Measurements from ENCODE around the gene SLC13A1.
A peak's percentile ranks its signal among the peaks of the same experiment; 100 is the strongest.

Gene SLC13A1, protein sequence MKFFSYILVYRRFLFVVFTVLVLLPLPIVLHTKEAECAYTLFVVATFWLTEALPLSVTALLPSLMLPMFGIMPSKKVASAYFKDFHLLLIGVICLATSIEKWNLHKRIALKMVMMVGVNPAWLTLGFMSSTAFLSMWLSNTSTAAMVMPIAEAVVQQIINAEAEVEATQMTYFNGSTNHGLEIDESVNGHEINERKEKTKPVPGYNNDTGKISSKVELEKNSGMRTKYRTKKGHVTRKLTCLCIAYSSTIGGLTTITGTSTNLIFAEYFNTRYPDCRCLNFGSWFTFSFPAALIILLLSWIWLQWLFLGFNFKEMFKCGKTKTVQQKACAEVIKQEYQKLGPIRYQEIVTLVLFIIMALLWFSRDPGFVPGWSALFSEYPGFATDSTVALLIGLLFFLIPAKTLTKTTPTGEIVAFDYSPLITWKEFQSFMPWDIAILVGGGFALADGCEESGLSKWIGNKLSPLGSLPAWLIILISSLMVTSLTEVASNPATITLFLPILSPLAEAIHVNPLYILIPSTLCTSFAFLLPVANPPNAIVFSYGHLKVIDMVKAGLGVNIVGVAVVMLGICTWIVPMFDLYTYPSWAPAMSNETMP

DNA sequence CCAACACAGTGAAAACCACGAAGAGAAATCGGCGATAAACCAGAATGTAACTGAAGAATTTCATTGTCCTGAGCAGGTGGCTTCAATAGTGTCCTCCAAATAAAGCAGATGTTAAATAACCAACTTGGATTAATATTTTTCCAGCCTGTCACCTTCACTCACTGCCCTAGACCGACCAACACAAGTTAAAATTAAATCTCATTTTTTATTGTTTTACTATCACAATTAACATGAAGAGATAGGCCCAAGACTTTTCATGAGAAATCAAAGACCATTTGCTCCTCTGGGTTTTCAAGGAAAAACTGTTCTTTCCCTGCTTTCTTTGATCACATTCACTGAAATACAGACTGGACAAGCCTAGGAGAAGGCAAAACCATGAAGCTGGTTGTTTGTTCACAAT lies at the start of gene SLC13A1:
Gene SLC13A1, minus strand, starts transcription at position 87 of the 400 bp plus-strand sequence. Its CDS starts 23 bp downstream, at position 64.
- H3F3A ChIP-seq (ENCODE audit: insufficient read depth, low read length): no peaks in the 10 kb centered on the region
- no peak for DNase-seq
- H3K36me3 ChIP-seq (replicated peaks; ENCODE audit: insufficient read depth, low read length): no peaks in the 10 kb centered on the region
- no peaks in the 10 kb centered on the region for H3K27me3 ChIP-seq (replicated peaks; ENCODE audit: insufficient read depth, low read length)
- no peak within 1 kb of the TSS for H3K9ac ChIP-seq (ENCODE audit: low read length)
- H2AFZ ChIP-seq (ENCODE audit: low read length): no peak within 1 kb of the TSS
- no peak within 1 kb of the TSS for H3K4me2 ChIP-seq (ENCODE audit: low read depth, low read length)
- H3K79me2 ChIP-seq (ENCODE audit: low read length): no peaks in the 10 kb centered on the region
- no peak within 1 kb of the TSS for H3K27ac ChIP-seq (ENCODE audit: low read length)
- H3K4me3 ChIP-seq (ENCODE audit: low read length): no peak within 1 kb of the TSS
- no peaks in the 10 kb centered on the region for H4K20me1 ChIP-seq (ENCODE audit: insufficient read depth, low read length)
- no peak for TF ChIP-seq EZH2 (optimal IDR thresholded peaks at IDR 0.05; ENCODE audit: low read depth, low read length)
- TF ChIP-seq, protein P1, sequence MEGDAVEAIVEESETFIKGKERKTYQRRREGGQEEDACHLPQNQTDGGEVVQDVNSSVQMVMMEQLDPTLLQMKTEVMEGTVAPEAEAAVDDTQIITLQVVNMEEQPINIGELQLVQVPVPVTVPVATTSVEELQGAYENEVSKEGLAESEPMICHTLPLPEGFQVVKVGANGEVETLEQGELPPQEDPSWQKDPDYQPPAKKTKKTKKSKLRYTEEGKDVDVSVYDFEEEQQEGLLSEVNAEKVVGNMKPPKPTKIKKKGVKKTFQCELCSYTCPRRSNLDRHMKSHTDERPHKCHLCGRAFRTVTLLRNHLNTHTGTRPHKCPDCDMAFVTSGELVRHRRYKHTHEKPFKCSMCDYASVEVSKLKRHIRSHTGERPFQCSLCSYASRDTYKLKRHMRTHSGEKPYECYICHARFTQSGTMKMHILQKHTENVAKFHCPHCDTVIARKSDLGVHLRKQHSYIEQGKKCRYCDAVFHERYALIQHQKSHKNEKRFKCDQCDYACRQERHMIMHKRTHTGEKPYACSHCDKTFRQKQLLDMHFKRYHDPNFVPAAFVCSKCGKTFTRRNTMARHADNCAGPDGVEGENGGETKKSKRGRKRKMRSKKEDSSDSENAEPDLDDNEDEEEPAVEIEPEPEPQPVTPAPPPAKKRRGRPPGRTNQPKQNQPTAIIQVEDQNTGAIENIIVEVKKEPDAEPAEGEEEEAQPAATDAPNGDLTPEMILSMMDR (IDR thresholded peaks at IDR 0.05; ENCODE audit: low read length): no peak
- TF ChIP-seq EZH2phosphoT487 (IDR thresholded peaks at IDR 0.05; ENCODE audit: low read length): no peak
- H3K4me1 ChIP-seq (ENCODE audit: low read length): no peaks in the 10 kb centered on the region
- no peaks in the 10 kb centered on the region for H3K9me2 ChIP-seq (replicated peaks; ENCODE audit: insufficient read depth, low read length)
- H3K9me3 ChIP-seq (replicated peaks; ENCODE audit: insufficient read depth, low read length): no peaks in the 10 kb centered on the region

DNA sequence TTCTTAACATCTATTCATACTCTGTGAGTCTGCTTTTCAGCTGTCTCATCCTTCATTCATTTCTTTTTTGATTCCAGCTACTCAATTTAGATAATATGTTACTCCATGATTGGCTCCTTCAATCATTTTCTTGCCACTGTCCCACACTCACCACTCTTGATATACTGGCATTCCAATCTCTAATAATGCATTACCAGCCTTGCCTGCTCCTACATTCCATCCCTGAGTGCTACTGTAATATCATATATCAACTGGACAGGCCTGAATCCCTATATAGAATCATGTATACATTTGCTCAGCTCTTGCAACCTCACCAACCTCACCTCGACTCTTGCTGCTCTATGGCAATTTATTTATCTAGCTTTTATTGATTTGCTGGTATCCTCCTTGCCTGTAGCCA lies 45.0 kb upstream of the SLC13A1 start:
- H3K27ac ChIP-seq (ENCODE audit: low read length): no peak overlapping the region
- no peaks in the 10 kb centered on the region for H3K79me2 ChIP-seq (ENCODE audit: low read length)
- no peaks in the 10 kb centered on the region for H4K20me1 ChIP-seq (ENCODE audit: insufficient read depth, low read length)

DNA sequence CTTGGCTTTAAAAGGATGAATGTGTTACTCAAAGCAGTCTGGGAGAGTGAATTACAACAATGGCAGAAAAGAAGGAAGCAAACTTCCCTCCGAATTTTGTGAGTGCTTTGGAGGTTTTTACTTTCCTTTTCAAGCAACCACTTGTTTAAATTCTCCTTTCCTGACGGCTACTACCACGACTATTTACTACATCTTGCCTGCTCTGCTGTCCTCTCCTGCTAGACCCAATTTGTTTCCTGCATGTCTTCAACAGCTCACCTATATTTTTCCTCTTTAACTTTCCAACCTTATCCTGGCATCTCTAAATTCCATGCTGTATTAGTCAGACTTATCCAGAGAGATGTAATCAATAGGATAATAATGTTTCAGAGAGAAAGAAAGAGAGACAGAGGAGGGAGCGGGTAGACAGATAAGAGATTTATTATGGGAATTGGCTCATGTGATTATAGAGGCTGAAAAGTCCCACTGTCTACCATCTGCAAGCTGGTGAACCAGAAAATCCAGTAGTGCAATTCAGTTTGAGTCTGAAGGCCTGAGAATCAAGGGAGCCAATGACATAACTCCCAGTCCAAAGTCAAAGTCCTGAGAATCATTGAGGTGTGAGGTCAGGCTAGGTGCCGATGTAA lies 42.8 kb upstream of the SLC13A1 start:
- Histone ChIP-seq H3K27me3 (replicated peaks; ENCODE audit: insufficient read depth, low read length) (no peaks in the 10 kb centered on the region), H3K4me3 (ENCODE audit: low read length) (peak overlapping the region; percentile 25), H3K27ac (ENCODE audit: low read length) (peak overlapping the region; percentile 35; the same call in 1 of the 2 replicates), H4K20me1 (ENCODE audit: insufficient read depth, low read length) (no peaks in the 10 kb centered on the region), H2AFZ (ENCODE audit: low read length) (peak overlapping the region; percentile 84), H3K9me3 (replicated peaks; ENCODE audit: insufficient read depth, low read length) (no peaks in the 10 kb centered on the region), H3K4me2 (ENCODE audit: low read depth, low read length) (peak overlapping the region; percentile 69), H3K4me1 (ENCODE audit: low read length) (peaks cover 20% of the 10 kb centered on the region), H3K9ac (ENCODE audit: low read length) (peak overlapping the region; percentile 19; the same call in 1 of the 2 replicates), H3K79me2 (ENCODE audit: low read length) (no peaks in the 10 kb centered on the region), H3K36me3 (replicated peaks; ENCODE audit: insufficient read depth, low read length) (no peaks in the 10 kb centered on the region), H3F3A (ENCODE audit: insufficient read depth, low read length) (peaks cover 3% of the 10 kb centered on the region; the same call in 1 of the 2 replicates), H3K9me2 (replicated peaks; ENCODE audit: insufficient read depth, low read length) (no peaks in the 10 kb centered on the region)
- TF ChIP-seq, protein P1 (IDR thresholded peaks at IDR 0.05; ENCODE audit: low read length): no peak
- TF ChIP-seq EZH2 (optimal IDR thresholded peaks at IDR 0.05; ENCODE audit: low read depth, low read length) (no peak), EZH2phosphoT487 (IDR thresholded peaks at IDR 0.05; ENCODE audit: low read length) (no peak)
- peak; percentile 40 for DNase-seq

More for the DNA sequence above, 45.0 kb upstream of the SLC13A1 start:
- peaks cover 3% of the 10 kb centered on the region; the same call in 1 of the 2 replicates for H3F3A ChIP-seq (ENCODE audit: insufficient read depth, low read length)
- H3K9me2 ChIP-seq (replicated peaks; ENCODE audit: insufficient read depth, low read length): no peaks in the 10 kb centered on the region
- no peak for DNase-seq
- H3K36me3 ChIP-seq (replicated peaks; ENCODE audit: insufficient read depth, low read length): no peaks in the 10 kb centered on the region
- H3K9me3 ChIP-seq (replicated peaks; ENCODE audit: insufficient read depth, low read length): no peaks in the 10 kb centered on the region
- peaks cover 14% of the 10 kb centered on the region for H3K4me1 ChIP-seq (ENCODE audit: low read length)
- TF ChIP-seq EZH2phosphoT487 (IDR thresholded peaks at IDR 0.05; ENCODE audit: low read length): no peak
- TF ChIP-seq EZH2 (optimal IDR thresholded peaks at IDR 0.05; ENCODE audit: low read depth, low read length): no peak
- TF ChIP-seq, protein P1 (IDR thresholded peaks at IDR 0.05; ENCODE audit: low read length): no peak
- H3K9ac ChIP-seq (ENCODE audit: low read length): no peak overlapping the region
- no peaks in the 10 kb centered on the region for H3K27me3 ChIP-seq (replicated peaks; ENCODE audit: insufficient read depth, low read length)
- no peak overlapping the region for H3K4me2 ChIP-seq (ENCODE audit: low read depth, low read length)
- H3K4me3 ChIP-seq (ENCODE audit: low read length): no peak overlapping the region
- H2AFZ ChIP-seq (ENCODE audit: low read length): no peak overlapping the region

Measured in MM.1S (cell line).